HepG2 (cell line): ENCODE measurements around the gene UMPS. TPM values are rescaled to one million over a fixed set of nuclear protein-coding genes. Genes with fewer than 3 reads are reported as not detected.

Experiments used
- AKNA ChIP-seq: sonication (generic); formaldehyde crosslinking; IDR thresholded peaks from 2 replicates; pipeline ENCODE4 v1.4.0; 2020; ENCODE audit warnings: missing genetic modification reagents, borderline replicate concordance
- ARNT2 ChIP-seq: sonication (generic); formaldehyde crosslinking; IDR thresholded peaks from 2 replicates; pipeline ENCODE4 v1.8.0; 2022; ENCODE audit warnings: mild to moderate bottlenecking, low read depth, missing genetic modification reagents, moderate library complexity
- BCL6 ChIP-seq: IDR thresholded peaks from 2 replicates; pipeline ENCODE4 v1.6.1; 2016; ENCODE audit warnings: missing genetic modification reagents, missing compliant biosample characterization
- TBX2 ChIP-seq: sonication (generic); formaldehyde crosslinking; IDR thresholded peaks from 2 replicates; pipeline ENCODE4 v1.5.0; 2020; ENCODE audit warnings: missing genetic modification reagents, mild to moderate bottlenecking, borderline replicate concordance
- ZSCAN22 ChIP-seq: sonication (generic); formaldehyde crosslinking; IDR thresholded peaks from 2 replicates; pipeline ENCODE4 v1.4.0; 2020; ENCODE audit warnings: mild to moderate bottlenecking, missing genetic modification reagents
- ZSCAN29 ChIP-seq: sonication (generic); formaldehyde crosslinking; conservative IDR thresholded peaks from 2 replicates; pipeline ENCODE4 v1.4.0; 2020; ENCODE audit warnings: mild to moderate bottlenecking, missing genetic modification reagents
- polyA plus RNA-seq, 8 experiments: library from polyadenylated mRNA; depleted of rRNA in 3 of 8; stranded (reverse) in 7 of 8; unstranded in 1 of 8; fragments of >200 nt; fragmentation: Illumina TruSeq in 4 of 8; extraction: Trizol in 4 of 8; gene quantifications; 2 replicates each; pipeline versions ENCODE4 v1.2.1 to v1.2.3, GENCODE V29; 2011 to 2016; ENCODE audit warnings: low read depth in 4 of 8, missing spikeins in 1 of 8, mixed read lengths in 1 of 8; ENCODE audit not compliant: insufficient read depth in 1 of 8
- total RNA-seq, 5 experiments: library from RNA; depleted of rRNA; stranded (reverse); fragments of >200 nt; fragmentation: Illumina TruSeq; extraction: Trizol; gene quantifications; 2 replicates each; pipeline ENCODE4 v1.2.3, GENCODE V29; 2016; ENCODE audit warnings: low read depth in 1 of 5

Gene UMPS
- total and polyA plus RNA-seq, 2 of the 13 experiments (the other 11 are each of a cell fraction or from before 2014, with no cell fraction given): 52.7 to 74.2 TPM

- TF ChIP-seq ARNT2 (no peak), TBX2 (CRISPR knock-in tag) (no peak), ZSCAN22 (CRISPR knock-in tag) (no peak), AKNA (CRISPR knock-in tag) (no peak), BCL6 (CRISPR knock-in tag) (0 out of 2 replicates have a peak, but pooled peaks have one; percentile 25), ZSCAN29 (no peak)
Measured at GRCh38 chr3:124780761-124781475, 50.7 kb downstream of the UMPS start (continued).
